Renal cortical epithelial cell (primary cell): ENCODE results near the gene KIRREL3. TPM values are rescaled to one million over a fixed set of nuclear protein-coding genes. Genes with fewer than 3 reads are reported as not detected.
A peak's percentile ranks its signal among the peaks of the same experiment; 100 is the strongest.
"Not testable (repeated sequence)": the region's sequence is repeated elsewhere in the genome, so short reads cannot be mapped to it uniquely, and the experiment has no call there.

ENCODE experiments used
- DNase-seq: peaks from one replicate; pipeline ENCODE4 v3.0.0-alpha.2; 2011; ENCODE audit warnings: low read depth
- total RNA-seq: library from RNA; depleted of rRNA; stranded (reverse); fragments of >200 nt; gene quantifications from 2 replicates; pipeline ENCODE4 v1.2.3, GENCODE V29; 2014

KIRREL3 gene
- total RNA-seq, 1 donor from 2014 or later: 0.10 TPM

- not testable (repeated sequence) for DNase-seq
Observed at GRCh38 chr11:126952533-126952932, 48.0 kb downstream of the KIRREL3 start.

GRCh38 chr11:126951465-126951864 is 49.1 kb downstream of the KIRREL3 start:
- no peak for DNase-seq

GRCh38 chr11:126949066-126949891 is 51.3 kb downstream of the KIRREL3 start:
- DNase-seq: peak; percentile 76

- peak; percentile 3 for DNase-seq
Observed at GRCh38 chr11:126948563-126948962, 52.0 kb downstream of the KIRREL3 start.

GRCh38 chr11:126945319-126945718 is 55.3 kb downstream of the KIRREL3 start:
- peak; percentile 9 for DNase-seq

- no peak for DNase-seq
Observed at GRCh38 chr11:126943316-126943715, 57.3 kb downstream of the KIRREL3 start.

- no peak for DNase-seq
Observed at GRCh38 chr11:126942146-126942545, 58.4 kb downstream of the KIRREL3 start.

GRCh38 chr11:126939552-126939951 is 61.0 kb downstream of the KIRREL3 start:
- DNase-seq: no peak

- DNase-seq: no peak
Observed at GRCh38 chr11:126938718-126939117, 61.9 kb downstream of the KIRREL3 start.

- no peak for DNase-seq
Observed at GRCh38 chr11:126930091-126930841, 70.3 kb downstream of the KIRREL3 start.

- DNase-seq: peak; percentile 9
Observed at GRCh38 chr11:126929179-126930061, 71.2 kb downstream of the KIRREL3 start.

GRCh38 chr11:126927623-126928022 is 72.9 kb downstream of the KIRREL3 start:
- DNase-seq: peak; percentile 7

- no peak for DNase-seq
Observed at GRCh38 chr11:126926376-126926791, 74.2 kb downstream of the KIRREL3 start.

- no peak for DNase-seq
Observed at GRCh38 chr11:126925321-126926093, 75.1 kb downstream of the KIRREL3 start.

GRCh38 chr11:126924376-126925040 is 76.1 kb downstream of the KIRREL3 start:
- DNase-seq: peak; percentile 37

GRCh38 chr11:126920833-126921232 is 79.7 kb downstream of the KIRREL3 start:
- no peak for DNase-seq

- peak; percentile 68 for DNase-seq
Observed at GRCh38 chr11:126919147-126919823, 81.3 kb downstream of the KIRREL3 start.

GRCh38 chr11:126918556-126918955 is 82.0 kb downstream of the KIRREL3 start:
- peak; percentile 18 for DNase-seq

- peak; percentile 100 for DNase-seq
Observed at GRCh38 chr11:126917531-126918204, 82.9 kb downstream of the KIRREL3 start.
